Left ventricle myocardium inferior (tissue), 1 donor: ENCODE results near the gene MCF2L2. TPM values are rescaled to one million over a fixed set of nuclear protein-coding genes. Genes with fewer than 3 reads are reported as not detected.

Experiments
- DNase-seq: peaks from one replicate; pipeline ENCODE4 v3.0.0-alpha.2; 2020
- H3K27ac ChIP-seq: fragments of 200-600 bp; replicated peaks from 2 replicates; pipeline ENCODE4 v1.8.0; 2021
- H3K27me3 ChIP-seq: fragments of 200-600 bp; 2 replicates; pipeline ENCODE4 v1.8.0; 2021; ENCODE audit warnings: low read depth
- H3K36me3 ChIP-seq: fragments of 200-600 bp; 2 replicates; pipeline ENCODE4 v1.8.0; 2021
- H3K4me1 ChIP-seq: fragments of 200-600 bp; 2 replicates; pipeline ENCODE4 v1.8.0; 2021
- H3K4me3 ChIP-seq: fragments of 200-600 bp; 2 replicates; pipeline ENCODE4 v1.8.0; 2021; ENCODE audit warnings: mild to moderate bottlenecking, moderate library complexity
- H3K9me3 ChIP-seq: fragments of 200-600 bp; replicated peaks from 2 replicates; pipeline ENCODE4 v1.8.0; 2021
- intact Hi-C: fragments of 100-400 bp; cut with micrococcal nuclease; formaldehyde crosslinking; loops from one replicate; pipeline ENCODE4 v1.11.0; 2022
- total RNA-seq: library from RNA; stranded (reverse); fragmentation: NEBNext Ultra II Directional; extraction: Animal tissue kit (Norgen Biotek cat#: 25700); gene quantifications from one replicate; pipeline ENCODE4 v1.2.1, GENCODE V29; 2021
- TF ChIP-seq, protein P1 (sequence below): fragments of 200-600 bp; IDR thresholded peaks from 2 replicates; pipeline ENCODE4 v1.8.0; 2021; ENCODE audit warnings: antibody characterized with exemption, mild to moderate bottlenecking, borderline replicate concordance
- donor health status: DM: no; HTN: yes; CAD: no; lungs with severe emphysema.

Gene MCF2L2
- total RNA-seq, 1 donor from 2014 or later: 0.91 TPM

DNA sequence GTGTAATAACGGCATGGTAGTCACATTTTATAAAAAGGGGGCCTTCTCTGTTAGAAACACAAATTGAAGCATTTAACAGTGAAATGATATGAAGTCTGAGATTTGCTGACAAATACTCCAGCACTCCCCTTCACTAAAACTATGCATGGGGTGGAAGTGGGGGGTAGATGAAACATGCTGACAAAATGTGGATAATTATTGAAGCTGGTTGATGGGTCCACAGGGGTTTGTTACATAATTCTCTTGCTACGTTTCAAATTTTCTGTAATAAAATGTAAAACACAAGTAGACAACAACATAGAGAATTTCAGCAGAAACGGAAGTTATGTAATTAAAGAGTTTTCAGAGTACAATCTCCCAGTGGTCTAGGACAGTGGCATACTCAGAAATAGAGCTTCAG, 37.0 kb downstream of the MCF2L2 start:
- Histone ChIP-seq H3K27ac (no peak overlapping the region), H3K4me3 (no peak overlapping the region), H3K4me1 (no peaks in the 10 kb centered on the region), H3K9me3 (no peaks in the 10 kb centered on the region), H3K36me3 (no peaks in the 10 kb centered on the region), H3K27me3 (peaks cover 10% of the 10 kb centered on the region)
- intact Hi-C loops: no loop called here
- TF ChIP-seq, protein P1, sequence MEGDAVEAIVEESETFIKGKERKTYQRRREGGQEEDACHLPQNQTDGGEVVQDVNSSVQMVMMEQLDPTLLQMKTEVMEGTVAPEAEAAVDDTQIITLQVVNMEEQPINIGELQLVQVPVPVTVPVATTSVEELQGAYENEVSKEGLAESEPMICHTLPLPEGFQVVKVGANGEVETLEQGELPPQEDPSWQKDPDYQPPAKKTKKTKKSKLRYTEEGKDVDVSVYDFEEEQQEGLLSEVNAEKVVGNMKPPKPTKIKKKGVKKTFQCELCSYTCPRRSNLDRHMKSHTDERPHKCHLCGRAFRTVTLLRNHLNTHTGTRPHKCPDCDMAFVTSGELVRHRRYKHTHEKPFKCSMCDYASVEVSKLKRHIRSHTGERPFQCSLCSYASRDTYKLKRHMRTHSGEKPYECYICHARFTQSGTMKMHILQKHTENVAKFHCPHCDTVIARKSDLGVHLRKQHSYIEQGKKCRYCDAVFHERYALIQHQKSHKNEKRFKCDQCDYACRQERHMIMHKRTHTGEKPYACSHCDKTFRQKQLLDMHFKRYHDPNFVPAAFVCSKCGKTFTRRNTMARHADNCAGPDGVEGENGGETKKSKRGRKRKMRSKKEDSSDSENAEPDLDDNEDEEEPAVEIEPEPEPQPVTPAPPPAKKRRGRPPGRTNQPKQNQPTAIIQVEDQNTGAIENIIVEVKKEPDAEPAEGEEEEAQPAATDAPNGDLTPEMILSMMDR: no peak
- no peak for DNase-seq

DNA sequence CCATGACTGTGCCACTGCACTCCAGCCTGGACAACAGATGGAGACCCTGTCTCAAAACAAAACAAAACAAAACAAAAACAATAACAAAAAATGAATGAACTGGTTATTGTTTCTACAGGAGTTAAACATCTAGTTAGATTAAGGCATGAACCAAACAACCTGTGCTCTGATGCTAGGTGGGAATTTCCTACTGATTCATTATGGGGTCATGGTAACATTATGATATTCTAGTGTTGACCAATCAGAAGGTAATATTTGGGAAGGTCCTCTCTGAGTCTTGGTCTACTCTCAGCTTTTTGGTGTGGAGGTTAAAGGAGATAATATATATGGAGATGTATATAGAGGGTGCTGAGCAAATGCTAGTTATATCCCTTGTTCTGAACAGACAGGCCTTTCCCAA, 37.6 kb downstream of the MCF2L2 start:
- Histone ChIP-seq H3K27ac (no peak overlapping the region), H3K9me3 (no peaks in the 10 kb centered on the region), H3K4me1 (no peaks in the 10 kb centered on the region), H3K4me3 (no peak overlapping the region), H3K27me3 (peaks cover 10% of the 10 kb centered on the region), H3K36me3 (no peaks in the 10 kb centered on the region)
- TF ChIP-seq, protein P1: no peak
- intact Hi-C loops: no loop called here
- DNase-seq: no peak

DNA sequence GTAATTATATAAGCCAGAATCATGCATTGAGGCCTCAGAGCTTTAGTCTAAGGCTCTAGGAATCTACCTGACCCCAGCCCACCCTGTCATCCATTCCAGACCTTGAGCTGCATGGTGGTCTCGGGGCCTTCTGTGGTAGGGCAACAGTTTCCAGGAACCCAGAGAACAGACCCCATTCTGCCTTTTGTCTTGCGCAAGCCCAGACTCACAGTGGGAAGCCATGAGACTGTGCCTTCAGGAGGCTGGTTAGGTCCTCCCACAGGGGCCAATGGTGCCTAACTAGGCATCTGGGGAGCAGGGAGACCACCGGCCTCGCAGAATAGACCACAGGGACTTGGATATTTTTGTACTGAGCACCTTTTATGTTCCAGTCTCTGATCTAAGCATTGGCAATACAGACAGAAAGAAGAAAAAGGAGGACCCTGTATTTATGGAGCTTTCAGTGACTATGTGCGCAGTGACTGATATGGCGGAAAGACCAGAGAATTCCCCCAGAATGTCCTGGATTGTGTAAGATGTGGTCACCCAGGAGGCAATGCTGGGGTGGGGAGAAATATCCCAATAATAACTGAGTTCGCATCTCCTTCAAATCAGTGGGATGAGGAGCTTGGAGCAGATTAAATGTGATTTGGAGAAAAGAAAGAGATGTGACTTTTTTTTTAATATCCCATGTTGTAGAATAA, 40.1 kb downstream of the MCF2L2 start:
- H3K27me3 ChIP-seq: peaks cover 10% of the 10 kb centered on the region
- H3K9me3 ChIP-seq: no peaks in the 10 kb centered on the region
- H3K27ac ChIP-seq: no peak overlapping the region
- intact Hi-C loops: no loop called here
- DNase-seq: no peak
- H3K4me3 ChIP-seq: no peak overlapping the region
- TF ChIP-seq, protein P1: no peak
- H3K4me1 ChIP-seq: no peaks in the 10 kb centered on the region
- no peaks in the 10 kb centered on the region for H3K36me3 ChIP-seq

DNA sequence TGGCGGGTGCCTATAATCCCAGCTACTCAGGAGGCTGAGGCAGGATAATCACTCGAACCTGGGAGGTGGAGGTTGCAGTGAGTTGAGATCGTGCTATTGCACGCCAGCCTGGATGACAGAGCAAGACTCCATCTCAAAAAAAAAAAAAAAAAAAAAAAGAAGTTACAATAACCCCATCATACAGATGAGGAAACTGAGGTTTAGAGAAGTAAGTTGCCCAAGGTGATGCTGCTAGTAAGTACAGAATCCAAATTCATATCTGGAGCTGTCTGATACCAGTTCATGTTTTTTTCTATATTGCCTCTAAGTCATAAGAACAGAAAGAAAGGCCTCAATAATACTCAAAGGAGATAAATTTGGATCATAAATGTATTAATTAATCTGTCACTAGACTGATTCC, 40.6 kb downstream of the MCF2L2 start:
- no peak for DNase-seq
- no peaks in the 10 kb centered on the region for H3K9me3 ChIP-seq
- no peaks in the 10 kb centered on the region for H3K4me1 ChIP-seq
- intact Hi-C loops: no loop called here
- TF ChIP-seq, protein P1: no peak
- no peak overlapping the region for H3K27ac ChIP-seq
- H3K27me3 ChIP-seq: peaks cover 10% of the 10 kb centered on the region
- no peaks in the 10 kb centered on the region for H3K36me3 ChIP-seq
- H3K4me3 ChIP-seq: no peak overlapping the region

DNA sequence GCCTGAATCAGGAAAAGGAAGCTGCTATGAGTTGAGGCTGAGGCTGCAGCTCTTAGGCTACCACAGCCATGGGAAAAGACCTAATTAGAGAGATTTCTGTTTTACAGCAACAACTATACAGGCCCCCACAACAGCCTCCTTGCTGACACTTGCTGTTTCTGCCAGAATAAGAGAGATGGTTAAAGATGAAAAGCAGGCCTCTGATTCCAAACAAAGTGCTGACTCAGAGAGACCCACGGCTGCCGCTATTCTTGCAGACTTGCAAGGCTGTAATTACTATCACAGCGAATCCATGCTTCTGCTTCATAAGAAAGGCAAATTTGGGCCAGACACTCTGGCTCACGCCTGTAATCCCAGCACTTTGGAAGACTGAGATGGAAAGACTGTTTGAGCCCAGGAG, 41.8 kb downstream of the MCF2L2 start:
- no peaks in the 10 kb centered on the region for H3K9me3 ChIP-seq
- H3K36me3 ChIP-seq: no peaks in the 10 kb centered on the region
- TF ChIP-seq, protein P1: no peak
- no peak overlapping the region for H3K27ac ChIP-seq
- intact Hi-C loops: no loop called here
- H3K4me3 ChIP-seq: no peak overlapping the region
- H3K27me3 ChIP-seq: peaks cover 10% of the 10 kb centered on the region
- DNase-seq: no peak
- no peaks in the 10 kb centered on the region for H3K4me1 ChIP-seq
